Ishikawa (cell line): ENCODE data around the gene CPLANE1.

Experiments used
- CEBPB ChIP-seq: IDR thresholded peaks from 2 replicates; pipeline ENCODE4 v1.6.1; 2012
- EGR1 ChIP-seq: IDR thresholded peaks from 2 replicates; pipeline ENCODE4 v1.6.1; 2012
- EP300 ChIP-seq: IDR thresholded peaks from 2 replicates; pipeline ENCODE4 v1.6.1; 2012; ENCODE audit warnings: borderline replicate concordance
- NFIC ChIP-seq: IDR thresholded peaks from 2 replicates; pipeline ENCODE4 v1.6.1; 2012
- RAD21 ChIP-seq: IDR thresholded peaks from 2 replicates; pipeline ENCODE4 v1.6.1; 2012; ENCODE audit warnings: low read depth
- REST ChIP-seq: IDR thresholded peaks from 2 replicates; pipeline ENCODE4 v1.6.1; 2012; ENCODE audit warnings: low read depth, mild to moderate bottlenecking
- TAF1 ChIP-seq: IDR thresholded peaks from 2 replicates; pipeline ENCODE4 v1.6.1; 2012; ENCODE audit warnings: low read depth, mild to moderate bottlenecking
- USF1 ChIP-seq: IDR thresholded peaks from 2 replicates; pipeline ENCODE4 v1.6.1; 2012

GRCh38 chr5:37211661-37212060 is 37.5 kb downstream of the CPLANE1 start:
- TF ChIP-seq NFIC (no peak), TAF1 (no peak), USF1 (no peak), REST (no peak), EGR1 (no peak), EP300 (no peak), RAD21 (no peak), CEBPB (no peak)
